Mesendoderm (in vitro differentiated cells): ENCODE data around the gene VIPR2.
"Not testable (repeated sequence)": the region's sequence is repeated elsewhere in the genome, so short reads cannot be mapped to it uniquely, and the experiment has no call there.

ENCODE experiments used
- DNase-seq: peaks from one replicate; pipeline ENCODE4 v3.0.0; 2013
- H2AK5ac ChIP-seq: 2 replicates; pipeline ENCODE4 v1.6.1; 2013; ENCODE audit warnings: low read length, inconsistent platforms
- H2BK120ac ChIP-seq: 2 replicates; pipeline ENCODE4 v1.6.1; 2013; ENCODE audit warnings: low read depth, mild to moderate bottlenecking, low read length, moderate library complexity, mixed read lengths
- H2BK15ac ChIP-seq: replicated peaks from 2 replicates; pipeline ENCODE4 v1.6.1; 2013; ENCODE audit warnings: low read depth, mild to moderate bottlenecking, moderate library complexity
- H2BK5ac ChIP-seq: 2 replicates; pipeline ENCODE4 v1.6.1; 2013; ENCODE audit warnings: low read length, inconsistent platforms
- H3K18ac ChIP-seq: 2 replicates; pipeline ENCODE4 v1.6.1; 2013; ENCODE audit warnings: mild to moderate bottlenecking, low read length, mixed read lengths
- H3K23ac ChIP-seq: one replicate; pipeline ENCODE4 v1.6.1; 2013; ENCODE audit warnings: low read length
- H3K27ac ChIP-seq: 2 replicates; pipeline ENCODE4 v1.5.1; 2013; ENCODE audit warnings: low read depth, mild to moderate bottlenecking, inconsistent platforms, low read length, moderate library complexity
- H3K27me3 ChIP-seq: 2 replicates; pipeline ENCODE4 v1.6.1; 2013; ENCODE audit warnings: low read length, control low read depth, mild to moderate bottlenecking, inconsistent platforms; ENCODE audit not compliant: insufficient read depth, poor library complexity
- H3K36me3 ChIP-seq: 2 replicates; pipeline ENCODE4 v1.6.1; 2013; ENCODE audit warnings: low read length, inconsistent platforms; ENCODE audit not compliant: control insufficient read depth, insufficient read depth
- H3K4ac ChIP-seq: one replicate; pipeline ENCODE4 v1.6.1; 2013; ENCODE audit warnings: low read depth, mild to moderate bottlenecking, low read length, moderate library complexity
- H3K4me1 ChIP-seq: 2 replicates; pipeline ENCODE4 v1.6.1; 2013; ENCODE audit warnings: low read depth, low read length, inconsistent platforms; ENCODE audit not compliant: control insufficient read depth
- H3K4me2 ChIP-seq: 2 replicates; pipeline ENCODE4 v1.6.1; 2013; ENCODE audit warnings: low read length
- H3K4me3 ChIP-seq: 2 replicates; pipeline ENCODE4 v1.5.1; 2013; ENCODE audit warnings: mild to moderate bottlenecking, low read length
- H3K56ac ChIP-seq: one replicate; pipeline ENCODE4 v1.6.1; 2013; ENCODE audit warnings: low read length
- H3K79me1 ChIP-seq: 2 replicates; pipeline ENCODE4 v1.6.1; 2013; ENCODE audit warnings: low read length, inconsistent platforms
- H3K79me2 ChIP-seq: 2 replicates; pipeline ENCODE4 v1.6.1; 2013; ENCODE audit warnings: mild to moderate bottlenecking, low read length; ENCODE audit not compliant: control insufficient read depth, insufficient read depth
- H3K9ac ChIP-seq: 2 replicates; pipeline ENCODE4 v1.6.1; 2013; ENCODE audit warnings: low read length, inconsistent platforms
- H4K5ac ChIP-seq: one replicate; pipeline ENCODE4 v1.6.1; 2013; ENCODE audit warnings: low read length
- H4K8ac ChIP-seq: one replicate; pipeline ENCODE4 v1.6.1; 2013; ENCODE audit warnings: low read depth, mild to moderate bottlenecking, control low read depth, low read length, moderate library complexity
- WGBS: extraction: QIAGEN DNeasy Blood & Tissue Kit; methylation state at CpG from one replicate; pipeline ENCODE4 v1.1.7; 2013; ENCODE audit warnings: low lambda C conversion rate, missing lambda C conversion rate; ENCODE audit not compliant: insufficient coverage; ENCODE audit errors: extremely low coverage; 5-methylcytosine and 5-hydroxymethylcytosine counted together

Gene VIPR2

GRCh38 chr7:159188011-159188410, 43.3 kb upstream of the VIPR2 start:
- Histone ChIP-seq H3K4me2 (no peak overlapping the region), H4K5ac (no peak overlapping the region), H3K56ac (no peak overlapping the region), H2BK5ac (no peak overlapping the region), H3K27ac (no peak overlapping the region), H3K79me2 (no peaks in the 10 kb centered on the region), H3K4me3 (no peak overlapping the region), H2BK120ac (no peak overlapping the region), H4K8ac (no peak overlapping the region), H3K9ac (no peak overlapping the region), H3K79me1 (no peaks in the 10 kb centered on the region), H3K18ac (no peak overlapping the region), H2BK15ac (no peak overlapping the region), H3K27me3 (no peaks in the 10 kb centered on the region), H2AK5ac (no peak overlapping the region), H3K4me1 (no peaks in the 10 kb centered on the region), H3K4ac (no peak overlapping the region), H3K36me3 (no peaks in the 10 kb centered on the region), H3K23ac (no peak overlapping the region)
- DNase-seq, result no peak

DNA sequence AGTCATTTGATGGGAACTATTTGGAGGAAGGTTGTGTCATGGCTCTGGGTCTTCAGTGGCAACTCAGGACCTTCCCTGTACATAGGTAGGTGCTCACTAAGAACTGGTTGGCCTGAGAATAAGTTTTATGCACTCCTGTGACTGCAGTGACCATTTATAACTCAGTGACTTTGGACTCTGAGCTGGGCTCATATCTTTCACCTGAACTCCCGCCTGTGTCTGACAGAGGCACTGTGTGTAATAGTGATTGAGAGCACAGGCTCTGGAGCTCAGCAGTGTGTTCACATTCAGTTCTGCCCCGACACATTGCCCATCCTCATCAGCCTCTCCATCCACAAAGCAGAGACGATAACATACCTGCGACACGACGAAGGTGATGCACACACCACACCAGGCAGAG, 34.6 kb upstream of the VIPR2 start:
- H2AK5ac ChIP-seq, result no peak overlapping the region
- H3K18ac ChIP-seq, result no peak overlapping the region
- no peaks in the 10 kb centered on the region for H3K79me2 ChIP-seq
- H3K23ac ChIP-seq, result no peak overlapping the region
- H3K4me2 ChIP-seq, result no peak overlapping the region
- H3K27ac ChIP-seq, result no peak overlapping the region
- no peak overlapping the region for H3K56ac ChIP-seq
- no peaks in the 10 kb centered on the region for H3K4me1 ChIP-seq
- H3K27me3 ChIP-seq, result no peaks in the 10 kb centered on the region
- no peak overlapping the region for H4K5ac ChIP-seq
- no peak overlapping the region for H3K9ac ChIP-seq
- no CpG with 5 or more reads among the region's 6 CpGs for WGBS
- no peak overlapping the region for H4K8ac ChIP-seq
- H3K4me3 ChIP-seq, result no peak overlapping the region
- H2BK15ac ChIP-seq, result no peak overlapping the region
- no peak overlapping the region for H2BK5ac ChIP-seq
- no peak for DNase-seq
- H3K4ac ChIP-seq, result no peak overlapping the region
- H2BK120ac ChIP-seq, result no peak overlapping the region
- no peaks in the 10 kb centered on the region for H3K36me3 ChIP-seq
- H3K79me1 ChIP-seq, result no peaks in the 10 kb centered on the region

- Histone ChIP-seq H2AK5ac (no peak overlapping the region), H3K27ac (no peak overlapping the region), H2BK120ac (no peak overlapping the region), H3K79me1 (no peaks in the 10 kb centered on the region), H3K4me2 (no peak overlapping the region), H3K4me3 (no peak overlapping the region), H3K79me2 (no peaks in the 10 kb centered on the region), H3K18ac (no peak overlapping the region), H3K4ac (no peak overlapping the region), H2BK15ac (no peak overlapping the region), H3K56ac (no peak overlapping the region), H3K27me3 (no peaks in the 10 kb centered on the region), H4K5ac (no peak overlapping the region), H3K23ac (no peak overlapping the region), H3K4me1 (no peaks in the 10 kb centered on the region), H3K36me3 (no peaks in the 10 kb centered on the region), H4K8ac (no peak overlapping the region), H2BK5ac (no peak overlapping the region), H3K9ac (no peak overlapping the region)
- no CpG with 5 or more reads among the region's 3 CpGs for WGBS
- DNase-seq, result no peak
Observed at GRCh38 chr7:159177284-159177953, 32.8 kb upstream of the VIPR2 start.

DNA sequence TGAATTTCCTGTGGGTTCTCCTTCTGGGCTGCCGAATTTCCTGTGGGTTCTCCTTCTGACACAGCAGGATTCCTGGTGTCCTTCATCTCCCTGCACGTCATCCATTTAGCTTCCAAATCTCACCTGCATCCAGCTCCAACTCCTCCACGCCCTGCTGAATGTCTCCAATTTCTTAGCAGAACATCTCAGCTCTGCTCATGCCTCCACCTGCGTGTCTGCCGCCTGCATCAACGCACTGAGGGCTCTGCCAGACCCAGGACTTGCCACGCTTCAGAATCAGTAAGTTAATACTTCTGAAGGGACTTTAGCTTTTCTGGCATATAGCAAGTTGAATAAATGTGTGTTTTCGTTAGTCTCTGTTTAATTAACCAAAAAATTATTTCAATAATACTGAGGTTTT, 31.1 kb upstream of the VIPR2 start:
- no peak overlapping the region for H3K4me2 ChIP-seq
- no peak overlapping the region for H3K56ac ChIP-seq
- H3K4me1 ChIP-seq, result no peaks in the 10 kb centered on the region
- no peak overlapping the region for H2BK15ac ChIP-seq
- H2AK5ac ChIP-seq, result no peak overlapping the region
- H2BK5ac ChIP-seq, result no peak overlapping the region
- no peaks in the 10 kb centered on the region for H3K79me2 ChIP-seq
- no peak overlapping the region for H3K9ac ChIP-seq
- H3K23ac ChIP-seq, result no peak overlapping the region
- H3K27me3 ChIP-seq, result no peaks in the 10 kb centered on the region
- DNase-seq, result no peak
- no peak overlapping the region for H4K8ac ChIP-seq
- H3K18ac ChIP-seq, result no peak overlapping the region
- no peaks in the 10 kb centered on the region for H3K36me3 ChIP-seq
- no peak overlapping the region for H3K27ac ChIP-seq
- no peak overlapping the region for H2BK120ac ChIP-seq
- no peak overlapping the region for H3K4ac ChIP-seq
- H4K5ac ChIP-seq, result no peak overlapping the region
- no CpG with 5 or more reads among the region's 8 CpGs for WGBS
- no peak overlapping the region for H3K4me3 ChIP-seq
- no peaks in the 10 kb centered on the region for H3K79me1 ChIP-seq

DNA sequence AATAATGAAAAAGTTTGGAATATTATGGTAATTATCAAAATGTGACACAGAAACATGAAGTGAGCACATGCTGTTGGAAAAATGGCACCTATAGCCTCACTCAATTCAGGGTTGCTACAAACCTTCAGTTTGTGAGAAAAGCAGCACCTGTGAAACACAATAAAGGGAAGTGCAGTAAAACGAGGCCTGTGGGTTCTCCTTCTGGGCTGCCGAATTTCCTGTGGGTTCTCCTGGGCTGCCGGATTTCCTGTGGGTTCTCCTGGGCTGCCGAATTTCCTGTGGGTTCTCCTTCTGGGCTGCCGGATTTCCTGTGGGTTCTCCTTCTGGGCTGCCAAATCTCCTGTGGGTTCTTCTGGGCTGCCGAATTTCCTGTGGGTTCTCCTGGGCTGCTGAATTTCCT, 30.4 kb upstream of the VIPR2 start:
- WGBS, result no CpG with 5 or more reads among the region's 6 CpGs

DNA sequence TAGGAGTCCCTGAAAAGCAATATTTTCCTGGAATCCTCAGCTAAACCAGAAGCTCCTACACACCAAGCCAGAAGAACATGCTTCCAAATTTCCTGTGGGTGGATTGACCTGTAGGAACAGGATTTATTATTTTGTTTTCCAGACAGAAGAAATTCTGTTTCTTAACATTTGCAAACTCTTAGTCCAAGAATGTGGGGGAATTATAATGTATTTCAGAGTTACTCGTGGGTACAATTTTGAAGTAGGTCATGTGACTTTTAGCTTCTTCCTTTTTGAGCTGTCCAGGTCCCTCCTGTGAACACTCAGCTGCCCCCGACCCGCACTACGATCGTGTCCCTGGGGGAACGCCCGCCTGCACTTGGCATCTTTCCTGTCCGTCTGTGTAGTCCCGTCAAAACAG, 27.7 kb upstream of the VIPR2 start:
- Histone ChIP-seq H4K8ac (no peak overlapping the region), H2BK15ac (no peak overlapping the region), H3K79me2 (no peaks in the 10 kb centered on the region), H3K18ac (no peak overlapping the region), H2AK5ac (no peak overlapping the region), H3K23ac (no peak overlapping the region), H3K36me3 (no peaks in the 10 kb centered on the region), H3K4me2 (no peak overlapping the region), H3K27ac (no peak overlapping the region), H3K4me3 (no peak overlapping the region), H2BK5ac (no peak overlapping the region), H3K4me1 (no peaks in the 10 kb centered on the region), H3K27me3 (no peaks in the 10 kb centered on the region), H3K9ac (no peak overlapping the region), H2BK120ac (no peak overlapping the region), H3K56ac (no peak overlapping the region), H3K4ac (no peak overlapping the region), H3K79me1 (no peaks in the 10 kb centered on the region), H4K5ac (no peak overlapping the region)
- WGBS, result no CpG with 5 or more reads among the region's 9 CpGs
- DNase-seq, result no peak

More for the DNA sequence above, 30.4 kb upstream of the VIPR2 start:
- not testable (repeated sequence) for H3K79me1 ChIP-seq, H2BK5ac ChIP-seq, H2BK15ac ChIP-seq, H3K23ac ChIP-seq, H3K27me3 ChIP-seq, H3K18ac ChIP-seq, H3K4me1 ChIP-seq, H4K5ac ChIP-seq, H3K27ac ChIP-seq, H4K8ac ChIP-seq, H3K56ac ChIP-seq, H3K36me3 ChIP-seq, H3K9ac ChIP-seq, DNase-seq, H2BK120ac ChIP-seq, H3K79me2 ChIP-seq, H2AK5ac ChIP-seq, H3K4ac ChIP-seq, H3K4me3 ChIP-seq, H3K4me2 ChIP-seq
